Inflammatory macrophage treated with lipopolysaccharide for 1 hour (primary cell): Measurements from ENCODE around the gene RNF123.
A peak's percentile ranks its signal among the peaks of the same experiment; 100 is the strongest.
"Not testable (repeated sequence)": the region's sequence is repeated elsewhere in the genome, so short reads cannot be mapped to it uniquely, and the experiment has no call there.

Source experiments
- DNase-seq, 2 donors: peaks; one replicate each; pipeline ENCODE4 v3.0.0-alpha.2; 2020 to 2022

The RNF123 gene

DNA sequence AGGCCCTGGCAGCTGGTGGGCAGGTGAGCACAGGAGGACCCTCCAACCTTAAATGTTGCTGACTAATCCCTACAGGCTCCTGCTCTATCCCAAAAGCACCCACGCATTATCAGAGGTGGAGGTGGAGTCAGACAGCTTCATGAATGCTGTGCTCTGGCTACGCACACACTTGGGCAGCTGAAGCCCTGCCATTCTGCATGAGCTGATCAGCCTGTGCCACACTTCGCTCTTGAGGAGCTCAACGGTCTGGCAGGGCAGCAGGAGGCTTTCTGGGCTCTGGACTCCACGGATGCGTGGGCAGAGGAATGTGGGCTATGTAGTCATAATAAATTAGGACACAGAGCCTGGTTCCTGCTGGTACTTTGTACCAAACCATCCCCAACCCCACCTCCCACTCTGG lies 6.2 kb upstream of the RNF123 start:
- no peak for DNase-seq

DNA sequence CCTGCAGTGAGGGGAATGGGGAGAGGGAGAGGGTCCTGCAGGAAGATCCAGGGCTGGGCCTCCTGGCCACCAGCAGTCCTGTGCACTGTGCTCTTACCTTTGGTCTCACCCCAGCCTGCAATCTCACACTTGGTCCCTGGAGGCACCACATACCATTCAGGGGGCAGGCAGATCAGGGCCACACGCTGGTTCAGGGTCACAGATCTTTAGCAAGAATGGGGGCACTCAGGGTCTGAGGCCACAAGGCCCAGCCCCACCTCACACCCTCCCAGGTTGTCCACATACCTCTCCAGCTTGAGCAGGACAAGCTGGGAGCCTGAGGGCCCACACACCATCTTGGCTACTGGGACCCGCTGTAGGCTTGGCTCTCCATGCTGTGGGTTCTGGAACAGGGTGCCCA lies 4.9 kb upstream of the RNF123 start:
- DNase-seq: not testable (repeated sequence)

- DNase-seq: not testable (repeated sequence)
These were observed 4.3 kb upstream of the RNF123 start for GRCh38 chr3:49685103-49685502.

GRCh38 chr3:49685846-49686245 lies 3.5 kb upstream of the RNF123 start:
- not testable (repeated sequence) for DNase-seq

DNA sequence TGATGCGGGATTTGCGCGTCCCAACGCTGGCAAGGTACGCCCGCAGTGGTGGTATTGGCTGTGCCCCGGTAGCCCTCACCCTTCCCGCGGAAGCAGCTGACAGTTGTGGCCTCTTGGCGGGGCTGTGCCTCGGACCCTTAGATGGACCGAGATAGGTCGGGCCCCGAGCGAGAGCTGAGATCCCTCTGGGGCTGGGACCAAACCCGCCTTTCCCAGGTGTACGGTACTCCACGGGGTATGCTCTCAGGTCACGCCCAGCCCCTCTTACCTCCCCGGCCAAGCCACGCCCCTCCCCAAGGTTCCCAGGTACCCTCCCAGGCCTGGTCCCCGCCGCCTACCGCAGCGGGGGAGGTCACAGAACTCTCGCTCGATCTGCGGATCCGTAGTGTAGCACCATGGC lies 3.0 kb upstream of the RNF123 start:
- DNase-seq: not testable (repeated sequence)

DNA sequence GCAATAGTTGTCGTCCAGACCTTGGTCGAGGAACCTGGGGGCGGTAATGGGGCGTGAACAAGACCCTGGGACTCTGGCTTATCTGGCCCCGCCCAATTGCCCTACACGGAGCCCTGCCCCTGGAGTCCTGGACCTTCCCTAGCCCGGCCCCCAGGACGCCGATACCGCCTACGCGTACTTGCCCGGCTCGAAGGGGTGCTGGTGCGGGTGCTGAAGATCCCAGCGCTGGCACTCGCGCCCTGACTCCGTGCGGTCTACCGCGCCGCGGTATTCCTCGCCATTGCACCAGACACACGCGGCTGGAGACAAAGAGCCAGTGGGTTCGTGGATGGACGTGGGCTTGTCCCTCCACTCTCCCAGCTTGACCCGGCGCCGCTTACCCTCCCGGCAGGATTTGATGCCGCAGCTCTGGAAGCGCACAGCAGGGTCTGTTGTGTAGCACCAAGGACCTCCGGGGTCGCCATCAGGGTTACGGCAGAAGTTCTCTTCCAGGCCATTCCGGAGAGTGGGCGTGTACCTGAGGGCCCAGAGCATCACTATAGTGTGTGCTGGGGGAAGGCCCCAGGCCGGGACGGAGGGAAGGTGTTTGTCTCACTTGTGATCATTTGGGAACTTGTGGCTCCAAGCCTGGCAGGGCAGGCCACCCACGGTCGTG lies 2.5 kb upstream of the RNF123 start:
- DNase-seq: peak; percentile 40 to 57

- not testable (repeated sequence) for DNase-seq
These were observed 1.9 kb upstream of the RNF123 start for GRCh38 chr3:49687424-49687795.

GRCh38 chr3:49688338-49689045 lies 865 bp upstream of the RNF123 start:
- DNase-seq: not testable (repeated sequence)

DNA sequence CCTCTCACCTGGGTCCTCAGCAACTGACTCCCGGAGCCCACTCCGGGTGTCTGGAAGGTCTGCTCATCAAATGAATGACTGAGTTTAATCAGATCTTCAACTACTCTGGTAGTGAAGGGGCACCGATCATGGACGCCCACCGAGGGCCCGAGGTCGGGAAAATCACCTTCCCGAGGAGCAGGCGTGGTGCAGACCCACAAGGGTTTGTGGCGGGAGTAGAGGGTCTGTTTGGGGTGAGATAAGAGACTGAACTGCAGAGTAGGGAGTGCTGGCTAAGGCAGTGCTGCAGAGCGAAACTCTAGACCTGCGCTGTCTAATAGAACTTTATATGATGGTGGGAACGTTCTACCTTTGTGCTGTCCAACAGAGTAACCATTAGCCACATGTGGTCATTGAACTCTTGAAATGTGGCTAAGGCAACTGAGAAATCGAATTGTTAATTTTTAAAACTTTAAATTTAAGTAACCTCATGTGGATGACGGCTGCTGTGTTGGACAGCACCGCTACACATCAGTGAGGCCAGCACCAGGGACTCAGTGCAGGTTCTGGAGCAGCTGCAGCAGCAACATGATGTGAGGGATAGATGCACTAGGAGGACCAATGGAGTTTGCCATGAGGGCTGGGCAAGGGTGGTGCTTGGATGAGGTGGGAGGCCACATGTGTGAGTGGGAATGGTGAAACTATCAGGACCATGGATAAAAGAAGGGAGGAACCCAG lies 709 bp downstream of the RNF123 start:
- not testable (repeated sequence) for DNase-seq

DNA sequence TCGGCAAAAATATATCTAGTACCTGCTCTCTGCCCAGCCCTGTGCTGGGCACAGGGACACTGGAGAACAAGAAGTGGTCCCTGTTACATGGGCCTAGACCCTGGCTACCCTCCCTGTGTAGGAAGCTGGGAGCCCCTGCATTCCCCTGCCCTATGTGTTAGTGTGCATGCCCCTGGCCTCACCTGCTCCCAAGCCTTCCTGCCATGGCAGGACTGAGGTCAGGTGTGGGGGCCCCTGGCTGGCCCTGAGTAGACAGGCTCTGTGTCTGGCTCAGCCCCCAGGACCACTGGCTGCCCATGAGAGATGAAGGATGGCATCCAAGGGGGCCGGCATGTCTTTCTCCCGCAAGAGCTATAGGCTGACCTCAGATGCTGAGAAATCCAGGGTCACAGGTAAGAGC lies 1.5 kb downstream of the RNF123 start:
- DNase-seq: not testable (repeated sequence)

DNA sequence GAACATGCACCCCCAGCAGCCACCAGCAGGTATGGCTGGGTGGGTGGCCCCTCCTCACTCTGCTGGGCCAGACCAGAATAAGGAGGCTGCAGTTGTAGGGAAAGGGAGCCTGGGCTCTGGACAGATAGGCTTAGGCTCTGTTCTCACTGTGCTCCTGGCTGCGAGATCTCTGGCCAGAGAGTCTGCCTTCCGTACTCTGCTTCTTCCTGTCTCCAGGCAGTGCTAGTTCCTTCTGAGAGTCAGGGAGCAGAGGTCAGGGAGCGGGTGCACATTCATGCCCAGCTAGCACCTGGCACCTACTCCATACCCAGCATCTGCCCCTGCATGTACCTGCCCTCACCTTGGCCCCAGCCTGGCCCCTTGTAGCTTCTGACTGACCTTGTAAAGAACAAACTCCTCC lies 2.1 kb downstream of the RNF123 start:
- DNase-seq: not testable (repeated sequence)

DNA sequence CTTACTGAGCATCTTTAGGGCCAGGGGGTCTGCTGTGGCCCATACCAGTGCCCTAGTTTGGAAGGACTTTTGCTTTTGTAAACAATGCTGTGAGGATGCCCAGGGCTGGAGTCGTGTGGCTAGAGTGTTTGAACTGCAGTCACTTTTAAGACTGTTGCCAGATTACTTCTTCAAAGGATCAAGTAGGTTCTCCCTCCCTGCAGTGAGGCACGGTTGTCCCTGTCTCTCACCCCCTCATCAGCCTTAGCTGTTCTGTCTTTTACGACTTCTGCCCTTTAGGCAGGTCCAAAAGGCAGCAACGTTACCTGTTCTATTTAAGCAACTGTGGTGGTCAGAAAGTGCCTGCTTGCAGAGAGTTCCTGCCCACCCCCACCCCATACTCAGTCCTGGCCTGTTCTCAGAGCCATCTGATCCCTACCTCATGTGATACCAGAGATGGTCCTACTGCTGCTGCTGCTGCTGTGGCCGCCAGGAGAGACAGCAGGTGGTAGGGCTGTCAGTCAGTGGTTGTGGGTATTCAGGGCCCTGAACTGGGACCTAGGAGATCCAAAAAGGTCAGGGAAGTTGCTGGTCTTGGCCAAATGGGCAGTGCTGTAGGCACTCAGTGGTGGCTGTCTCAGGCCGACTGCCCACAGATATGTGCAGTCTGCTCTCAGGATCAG lies 5.2 kb downstream of the RNF123 start:
- DNase-seq: not testable (repeated sequence)

- DNase-seq: not testable (repeated sequence)
These were observed 6.1 kb downstream of the RNF123 start for GRCh38 chr3:49695350-49696015.

DNA sequence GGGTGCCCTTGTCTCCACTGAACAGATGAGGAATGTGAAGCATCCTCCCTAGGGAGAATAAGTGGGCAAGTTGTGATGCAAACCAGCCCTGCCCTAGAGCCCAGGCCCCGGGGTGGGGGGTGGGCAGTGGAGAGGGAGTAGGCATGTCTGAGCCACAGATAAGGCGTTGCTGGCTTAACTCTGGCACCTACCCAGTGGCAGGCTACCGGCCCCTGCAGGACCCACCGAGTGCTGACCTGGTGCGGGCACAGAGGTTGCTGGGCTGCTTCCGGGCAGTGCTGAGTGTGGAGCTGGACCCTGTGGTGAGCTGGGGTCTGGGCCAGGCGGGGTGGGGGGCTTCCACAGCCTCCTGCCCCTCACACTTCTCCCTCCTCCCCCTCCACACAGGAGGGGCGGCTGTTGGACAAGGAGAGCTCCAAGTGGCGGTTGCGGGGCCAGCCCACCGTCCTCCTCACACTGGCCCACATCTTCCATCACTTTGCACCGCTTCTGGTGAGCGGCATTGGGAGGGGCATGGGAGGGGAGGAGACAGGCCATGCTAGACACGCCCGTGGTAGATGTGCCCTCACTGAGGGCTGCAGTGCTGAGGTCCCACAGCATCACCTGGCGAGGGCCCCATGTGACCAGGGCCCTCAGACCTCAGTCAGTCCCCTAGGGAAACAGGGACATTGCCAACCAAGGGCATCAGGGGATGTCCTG lies 10.1 kb downstream of the RNF123 start:
- no peak for DNase-seq

GRCh38 chr3:49700014-49700413 lies 10.7 kb downstream of the RNF123 start:
- no peak for DNase-seq

GRCh38 chr3:49700453-49701128 lies 11.2 kb downstream of the RNF123 start:
- DNase-seq: no peak

- no peak for DNase-seq
These were observed 12.2 kb downstream of the RNF123 start for GRCh38 chr3:49701388-49702077.

DNA sequence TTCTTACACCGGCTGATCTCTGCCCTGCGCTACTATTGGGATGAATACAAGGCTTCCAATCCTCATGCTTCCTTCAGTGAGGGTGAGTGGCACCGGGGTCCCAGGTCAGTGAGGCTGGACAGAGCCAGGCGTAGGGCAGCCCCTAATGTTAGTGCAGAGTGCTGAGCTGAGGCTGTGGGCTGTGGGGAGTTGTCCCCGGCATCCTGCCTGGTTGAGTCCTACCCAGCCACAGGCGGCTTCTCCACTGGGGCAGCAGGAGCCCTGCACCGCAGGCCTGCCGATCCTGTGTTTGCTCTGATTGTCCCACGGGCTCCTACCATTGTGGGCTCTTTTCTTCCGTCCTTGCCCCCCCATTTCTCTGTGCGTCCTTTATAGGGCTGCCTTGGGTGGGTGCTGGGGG lies 13.3 kb downstream of the RNF123 start:
- no peak for DNase-seq

- peak; percentile 52 to 70 for DNase-seq
These were observed 14.1 kb downstream of the RNF123 start for GRCh38 chr3:49703443-49703927.

DNA sequence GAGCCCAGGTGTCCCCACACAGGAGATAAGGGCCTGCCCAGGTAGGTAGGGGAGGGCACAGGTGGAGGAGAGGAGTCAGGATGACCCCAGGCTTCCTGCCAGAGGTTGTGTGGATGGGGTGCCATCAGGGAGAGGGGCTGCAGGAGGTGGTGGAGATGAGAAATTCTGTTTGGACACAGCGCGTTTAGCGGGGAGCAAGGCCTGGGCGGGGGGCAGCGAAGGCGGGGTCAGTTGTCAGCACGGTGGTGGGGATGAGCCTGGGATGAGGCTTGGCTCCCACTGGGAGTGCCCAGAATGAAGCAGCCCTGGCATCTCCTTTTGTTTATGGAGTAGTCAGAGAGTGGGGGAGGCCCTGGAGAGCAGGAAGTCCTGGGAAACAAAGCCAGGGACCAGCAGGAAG lies 14.6 kb downstream of the RNF123 start:
- DNase-seq: no peak

- no peak for DNase-seq
These were observed 15.3 kb downstream of the RNF123 start for GRCh38 chr3:49704629-49705028.
